Effector CD4-positive, alpha-beta T cell (primary cell): Measurements from ENCODE around the gene SLC2A13.
"Not testable (repeated sequence)": the region's sequence is repeated elsewhere in the genome, so short reads cannot be mapped to it uniquely, and the experiment has no call there.

Source experiments
- DNase-seq: peaks from one replicate; pipeline ENCODE4 v3.0.0-alpha.2; 2020

SLC2A13 gene

GRCh38 chr12:39798429-39798828 lies 307.5 kb downstream of the SLC2A13 start:
- DNase-seq: no peak

- DNase-seq: no peak
Measured at GRCh38 chr12:39795481-39795880, 310.4 kb downstream of the SLC2A13 start.

- no peak for DNase-seq
Measured at GRCh38 chr12:39792938-39793337, 312.9 kb downstream of the SLC2A13 start.

GRCh38 chr12:39788239-39788638 lies 317.6 kb downstream of the SLC2A13 start:
- DNase-seq: no peak

- not testable (repeated sequence) for DNase-seq
Measured at GRCh38 chr12:39785814-39786213, 320.1 kb downstream of the SLC2A13 start.

GRCh38 chr12:39782026-39782545 lies 323.8 kb downstream of the SLC2A13 start:
- no peak for DNase-seq

GRCh38 chr12:39780913-39781446 lies 324.9 kb downstream of the SLC2A13 start:
- no peak for DNase-seq

GRCh38 chr12:39780411-39780912 lies 325.4 kb downstream of the SLC2A13 start:
- DNase-seq: no peak

GRCh38 chr12:39779768-39780340 lies 326.0 kb downstream of the SLC2A13 start:
- no peak for DNase-seq

- DNase-seq: no peak
Measured at GRCh38 chr12:39777465-39777864, 328.4 kb downstream of the SLC2A13 start.

GRCh38 chr12:39773266-39773665 lies 332.6 kb downstream of the SLC2A13 start:
- no peak for DNase-seq

GRCh38 chr12:39772821-39773259 lies 333.0 kb downstream of the SLC2A13 start:
- DNase-seq: no peak

- DNase-seq: no peak
Measured at GRCh38 chr12:39771456-39771855, 334.4 kb downstream of the SLC2A13 start.

- DNase-seq: no peak
Measured at GRCh38 chr12:39764944-39765560, 340.8 kb downstream of the SLC2A13 start.

GRCh38 chr12:39763890-39764169 lies 342.1 kb downstream of the SLC2A13 start:
- no peak for DNase-seq

GRCh38 chr12:39763071-39763889 lies 342.6 kb downstream of the SLC2A13 start:
- DNase-seq: no peak

- no peak for DNase-seq
Measured at GRCh38 chr12:39755478-39755877, 350.4 kb downstream of the SLC2A13 start.

- DNase-seq: no peak
Measured at GRCh38 chr12:39752482-39753137, 353.3 kb downstream of the SLC2A13 start.

- DNase-seq: not testable (repeated sequence)
Measured at GRCh38 chr12:39746151-39746550, 359.7 kb downstream of the SLC2A13 start.

GRCh38 chr12:39743655-39744054 lies 362.2 kb downstream of the SLC2A13 start:
- no peak for DNase-seq

- no peak for DNase-seq
Measured at GRCh38 chr12:39736406-39736805, 369.5 kb downstream of the SLC2A13 start.

GRCh38 chr12:39723831-39724230 lies 382.1 kb downstream of the SLC2A13 start:
- DNase-seq: no peak

GRCh38 chr12:39722504-39722903 lies 383.4 kb downstream of the SLC2A13 start:
- DNase-seq: no peak
